ENCODE results near the gene CFAP107.

DNA sequence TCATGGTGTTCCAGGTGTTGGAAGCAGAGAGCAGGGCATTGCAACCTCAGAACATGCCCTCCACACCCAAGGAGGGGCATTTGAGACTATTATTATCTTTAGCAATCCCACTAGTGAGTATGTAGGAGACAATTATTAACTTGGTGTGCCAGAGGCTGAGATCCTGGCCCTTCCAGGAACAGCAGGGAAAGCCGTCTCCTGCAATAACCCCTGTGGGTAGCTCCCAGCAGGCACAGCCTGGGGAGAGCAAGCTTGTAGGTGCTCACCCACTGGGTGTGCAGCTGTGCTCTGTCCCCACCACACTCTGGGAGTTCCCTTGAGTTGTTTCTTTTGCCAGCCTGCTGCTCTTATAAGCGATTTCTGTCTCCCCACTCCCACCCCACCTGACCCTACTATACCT lies 10.3 kb downstream of the CFAP107 start:
- TF ChIP-seq, protein P1, sequence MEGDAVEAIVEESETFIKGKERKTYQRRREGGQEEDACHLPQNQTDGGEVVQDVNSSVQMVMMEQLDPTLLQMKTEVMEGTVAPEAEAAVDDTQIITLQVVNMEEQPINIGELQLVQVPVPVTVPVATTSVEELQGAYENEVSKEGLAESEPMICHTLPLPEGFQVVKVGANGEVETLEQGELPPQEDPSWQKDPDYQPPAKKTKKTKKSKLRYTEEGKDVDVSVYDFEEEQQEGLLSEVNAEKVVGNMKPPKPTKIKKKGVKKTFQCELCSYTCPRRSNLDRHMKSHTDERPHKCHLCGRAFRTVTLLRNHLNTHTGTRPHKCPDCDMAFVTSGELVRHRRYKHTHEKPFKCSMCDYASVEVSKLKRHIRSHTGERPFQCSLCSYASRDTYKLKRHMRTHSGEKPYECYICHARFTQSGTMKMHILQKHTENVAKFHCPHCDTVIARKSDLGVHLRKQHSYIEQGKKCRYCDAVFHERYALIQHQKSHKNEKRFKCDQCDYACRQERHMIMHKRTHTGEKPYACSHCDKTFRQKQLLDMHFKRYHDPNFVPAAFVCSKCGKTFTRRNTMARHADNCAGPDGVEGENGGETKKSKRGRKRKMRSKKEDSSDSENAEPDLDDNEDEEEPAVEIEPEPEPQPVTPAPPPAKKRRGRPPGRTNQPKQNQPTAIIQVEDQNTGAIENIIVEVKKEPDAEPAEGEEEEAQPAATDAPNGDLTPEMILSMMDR (conservative IDR thresholded peaks at IDR 0.05; ENCODE audit: low read depth, low read length), result no peak
- TF ChIP-seq CEBPB (IDR thresholded peaks at IDR 0.05; ENCODE audit: low read depth, low read length), result no peak
- TF ChIP-seq, protein P2, sequence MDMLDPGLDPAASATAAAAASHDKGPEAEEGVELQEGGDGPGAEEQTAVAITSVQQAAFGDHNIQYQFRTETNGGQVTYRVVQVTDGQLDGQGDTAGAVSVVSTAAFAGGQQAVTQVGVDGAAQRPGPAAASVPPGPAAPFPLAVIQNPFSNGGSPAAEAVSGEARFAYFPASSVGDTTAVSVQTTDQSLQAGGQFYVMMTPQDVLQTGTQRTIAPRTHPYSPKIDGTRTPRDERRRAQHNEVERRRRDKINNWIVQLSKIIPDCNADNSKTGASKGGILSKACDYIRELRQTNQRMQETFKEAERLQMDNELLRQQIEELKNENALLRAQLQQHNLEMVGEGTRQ (IDR thresholded peaks at IDR 0.05; ENCODE audit: low read depth, low read length), result no peak
- no peak for TF ChIP-seq MAFK (IDR thresholded peaks at IDR 0.05; ENCODE audit: low read depth, low read length)

All from IMR-90 (cell line).